PC-3 (cell line): ENCODE data around the gene TRIP6. TPM values are rescaled to one million over a fixed set of nuclear protein-coding genes. Genes with fewer than 3 reads are reported as not detected.

Source experiments
- ATAC-seq: fragments of 200-7000 bp; cut with Tn5 transposase; 2 replicates; pipeline ENCODE4 v1.9.1; 2020; ENCODE audit warnings: mild to moderate bottlenecking, moderate library complexity
- BruUV-seq: library from RNA; stranded (reverse); fragments of 400-500 nt; replicated peaks from 2 replicates; lab custom pipeline; 2021; lab: Mats Ljungman, UMichigan
- CTCF ChIA-PET: fragments of 300-600 bp; sonication (Branson Sonifier 250); formaldehyde crosslinking; loops from one replicate; lab custom pipeline; 2022; ENCODE audit warnings: antibody characterized with exemption; lab: Charles Lee
- POLR2A ChIA-PET: fragments of 300-600 bp; sonication (Branson Sonifier 250); formaldehyde crosslinking; loops from one replicate; lab custom pipeline; 2022; ENCODE audit warnings: antibody characterized with exemption; ENCODE audit not compliant: unreplicated experiment; lab: Charles Lee
- DNase-seq: peaks from one replicate; pipeline ENCODE4 v3.0.0-alpha.2; 2015
- H2AFZ ChIP-seq: fragments of 300-600 bp; sonication (generic); 2 replicates; pipeline ENCODE4 v1.6.0; 2016; ENCODE audit warnings: antibody characterized with exemption, low read length
- H3F3A ChIP-seq: fragments of 300-600 bp; sonication (generic); one replicate; pipeline ENCODE4 v1.6.0; 2017; ENCODE audit warnings: antibody characterized with exemption, low read length, control low read depth, mild to moderate bottlenecking; ENCODE audit not compliant: unreplicated experiment
- H3K27ac ChIP-seq: fragments of 300-600 bp; sonication (generic); 2 replicates; pipeline ENCODE4 v1.5.1; 2016; ENCODE audit warnings: mild to moderate bottlenecking, low read length
- H3K27me3 ChIP-seq: fragments of 300-600 bp; sonication (generic); 2 replicates; pipeline ENCODE4 v1.6.1; 2016; ENCODE audit warnings: low read length, mixed read lengths
- H3K36me3 ChIP-seq: fragments of 300-600 bp; sonication (generic); 2 replicates; pipeline ENCODE4 v1.6.1; 2016; ENCODE audit warnings: low read depth, mixed run types, low read length, mixed read lengths
- H3K4me1 ChIP-seq: fragments of 300-600 bp; sonication (generic); 2 replicates; pipeline ENCODE4 v1.5.1; 2016; ENCODE audit warnings: low read length; ENCODE audit not compliant: insufficient read depth
- H3K4me2 ChIP-seq: fragments of 300-600 bp; sonication (generic); 2 replicates; pipeline ENCODE4 v1.6.0; 2016; ENCODE audit warnings: low read length
- H3K4me3 ChIP-seq: fragments of 300-600 bp; sonication (generic); 2 replicates; pipeline ENCODE4 v1.5.1; 2016; ENCODE audit warnings: mild to moderate bottlenecking, low read length, mixed read lengths
- H3K79me2 ChIP-seq: fragments of 300-600 bp; sonication (generic); 2 replicates; pipeline ENCODE4 v1.6.1; 2017; ENCODE audit warnings: low read length, mixed read lengths
- H3K9ac ChIP-seq: fragments of 300-600 bp; sonication (generic); 2 replicates; pipeline ENCODE4 v1.6.0; 2016; ENCODE audit warnings: mild to moderate bottlenecking, low read length
- H3K9me2 ChIP-seq: fragments of 300-600 bp; sonication (generic); replicated peaks from 2 replicates; pipeline ENCODE4 v1.6.1; 2016; ENCODE audit warnings: mixed run types, low read length, mixed read lengths
- H3K9me3 ChIP-seq: fragments of 300-600 bp; sonication (generic); 2 replicates; pipeline ENCODE4 v1.6.1; 2016; ENCODE audit warnings: low read length, mixed read lengths
- H4K20me1 ChIP-seq: fragments of 300-600 bp; sonication (generic); 2 replicates; pipeline ENCODE4 v1.6.1; 2016; ENCODE audit warnings: low read length, mixed read lengths
- EZH2 ChIP-seq: fragments of 300-600 bp; sonication (generic); IDR thresholded peaks from one replicate; pipeline ENCODE4 v1.6.1; 2017; ENCODE audit warnings: antibody characterized with exemption, mild to moderate bottlenecking, low read length; ENCODE audit not compliant: unreplicated experiment
- EZH2phosphoT487 ChIP-seq: fragments of 300-600 bp; sonication (generic); IDR thresholded peaks from 2 replicates; pipeline ENCODE4 v1.6.1; 2018; ENCODE audit warnings: mild to moderate bottlenecking, antibody characterized with exemption, low read length, borderline replicate concordance
- intact Hi-C: fragments of 100-400 bp; cut with micrococcal nuclease; formaldehyde crosslinking; loops from 2 replicates; pipeline ENCODE4 v1.9.0; 2023
- total RNA-seq: library from RNA; depleted of rRNA; stranded (reverse); fragments of >200 nt; gene quantifications from 2 replicates; pipeline ENCODE4 v1.2.3, GENCODE V29; 2014
- TF ChIP-seq, protein P1 (sequence below): fragments of 300-600 bp; sonication (generic); conservative IDR thresholded peaks from 2 replicates; pipeline ENCODE4 v1.5.1; 2017; ENCODE audit warnings: antibody characterized with exemption, low read depth, mild to moderate bottlenecking, low read length

The TRIP6 gene
- total RNA-seq, 1 experiment from 2014 or later, result 11.3 TPM

DNA sequence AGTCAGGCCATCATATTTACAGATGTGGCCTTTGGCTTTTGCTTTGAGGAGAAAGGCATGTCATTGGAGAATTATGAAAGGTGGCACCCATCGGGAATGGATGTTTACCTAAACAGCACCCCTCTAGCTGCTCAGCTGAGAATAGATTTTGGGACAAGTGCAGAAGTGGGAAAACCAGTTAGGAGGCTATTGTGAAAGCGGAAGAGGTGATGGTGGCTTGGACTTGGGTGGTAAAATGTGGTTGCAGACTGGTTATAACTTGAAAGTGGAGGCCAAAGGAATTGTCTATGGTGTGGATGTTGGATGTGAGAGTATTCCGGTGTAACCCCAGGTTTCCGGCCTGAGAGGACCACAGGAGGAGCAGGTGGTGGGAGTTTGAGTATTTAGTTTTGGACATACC, 19.8 kb upstream of the TRIP6 start:
- TF ChIP-seq, protein P1, sequence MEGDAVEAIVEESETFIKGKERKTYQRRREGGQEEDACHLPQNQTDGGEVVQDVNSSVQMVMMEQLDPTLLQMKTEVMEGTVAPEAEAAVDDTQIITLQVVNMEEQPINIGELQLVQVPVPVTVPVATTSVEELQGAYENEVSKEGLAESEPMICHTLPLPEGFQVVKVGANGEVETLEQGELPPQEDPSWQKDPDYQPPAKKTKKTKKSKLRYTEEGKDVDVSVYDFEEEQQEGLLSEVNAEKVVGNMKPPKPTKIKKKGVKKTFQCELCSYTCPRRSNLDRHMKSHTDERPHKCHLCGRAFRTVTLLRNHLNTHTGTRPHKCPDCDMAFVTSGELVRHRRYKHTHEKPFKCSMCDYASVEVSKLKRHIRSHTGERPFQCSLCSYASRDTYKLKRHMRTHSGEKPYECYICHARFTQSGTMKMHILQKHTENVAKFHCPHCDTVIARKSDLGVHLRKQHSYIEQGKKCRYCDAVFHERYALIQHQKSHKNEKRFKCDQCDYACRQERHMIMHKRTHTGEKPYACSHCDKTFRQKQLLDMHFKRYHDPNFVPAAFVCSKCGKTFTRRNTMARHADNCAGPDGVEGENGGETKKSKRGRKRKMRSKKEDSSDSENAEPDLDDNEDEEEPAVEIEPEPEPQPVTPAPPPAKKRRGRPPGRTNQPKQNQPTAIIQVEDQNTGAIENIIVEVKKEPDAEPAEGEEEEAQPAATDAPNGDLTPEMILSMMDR, result no peak
- no peak for TF ChIP-seq EZH2
- no peak for TF ChIP-seq EZH2phosphoT487
- 0 out of 2 replicates have a peak, but pooled peaks cover 4% of the 10 kb centered on the region for H3K4me1 ChIP-seq
- ChIA-PET POLR2A (no interaction called here), CTCF (no interaction called here)
- no peaks in the 10 kb centered on the region for H3K79me2 ChIP-seq
- ATAC-seq, result no peak
- H3F3A ChIP-seq, result no peaks in the 10 kb centered on the region
- H2AFZ ChIP-seq, result no peak overlapping the region
- no peak for DNase-seq
- no TSS peak for BruUV-seq
- H3K27ac ChIP-seq, result no peak overlapping the region
- H3K4me3 ChIP-seq, result no peak overlapping the region
- H3K36me3 ChIP-seq, result no peaks in the 10 kb centered on the region
- H3K9me3 ChIP-seq, result no peaks in the 10 kb centered on the region
- no peaks in the 10 kb centered on the region for H3K9me2 ChIP-seq
- no peak overlapping the region for H3K4me2 ChIP-seq
- H4K20me1 ChIP-seq, result no peaks in the 10 kb centered on the region
- intact Hi-C loops, result no loop called here
- no peaks in the 10 kb centered on the region for H3K27me3 ChIP-seq
- no peak overlapping the region for H3K9ac ChIP-seq

DNA sequence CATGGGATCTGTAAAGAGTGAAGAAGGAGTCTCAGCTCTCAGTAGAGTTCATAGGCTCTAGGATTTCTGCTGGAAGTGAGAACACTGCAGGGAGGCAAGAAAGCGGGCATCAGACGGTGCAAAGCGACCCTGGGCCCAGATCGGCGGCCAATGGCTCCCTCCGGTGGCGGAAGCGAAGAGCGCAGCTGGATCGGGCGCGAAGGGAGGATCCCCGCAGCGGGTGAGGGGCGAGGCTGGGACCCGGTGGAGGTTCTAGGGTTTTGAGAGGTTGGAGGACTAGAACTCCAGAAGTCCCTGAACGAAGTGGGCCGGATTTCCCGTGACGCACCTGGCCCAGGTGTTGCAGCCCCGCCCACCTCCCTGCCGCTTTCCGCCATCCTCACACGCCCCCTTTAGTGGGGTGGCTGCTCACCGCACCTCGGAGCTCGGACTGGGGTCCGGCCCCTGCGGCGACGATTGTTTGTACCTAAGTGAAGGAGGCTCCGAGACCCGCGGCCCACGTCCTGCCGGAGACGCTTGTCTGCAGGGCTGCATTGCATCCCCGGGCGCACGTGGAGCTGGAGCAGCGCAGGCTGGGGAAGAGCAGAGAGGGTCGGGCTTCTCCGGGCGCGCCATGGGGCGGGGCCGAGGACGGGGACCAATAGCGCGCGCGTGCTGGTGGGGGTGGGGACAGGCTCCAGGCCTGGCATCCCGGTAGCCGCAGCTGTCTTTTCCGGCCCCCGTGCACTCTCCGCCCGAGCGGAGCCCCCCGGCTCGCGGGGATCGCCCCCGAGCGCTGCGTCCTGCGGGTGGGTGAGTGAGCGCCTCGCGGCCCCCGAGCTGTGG, 14.9 kb upstream of the TRIP6 start, which contains the start of gene SLC12A9:
Gene SLC12A9, plus strand, starts transcription at position 666 of the 825 bp plus-strand sequence. CDS start 1,485 bp downstream, outside the sequence.
- peak; percentile 85 for DNase-seq
- Histone ChIP-seq H3K27me3 (no peaks in the 10 kb centered on the region), H3K4me3 (peak within 1 kb of the TSS; percentile 96), H3K4me2 (peak within 1 kb of the TSS; percentile 90), H2AFZ (peak within 1 kb of the TSS; percentile 87), H3K79me2 (peaks cover 30% of the 10 kb centered on the region), H3K36me3 (no peaks in the 10 kb centered on the region), H4K20me1 (no peaks in the 10 kb centered on the region), H3K9me3 (no peaks in the 10 kb centered on the region), H3K4me1 (peaks cover 12% of the 10 kb centered on the region; the same call in 1 of the 2 replicates), H3K9me2 (no peaks in the 10 kb centered on the region), H3K9ac (peak within 1 kb of the TSS; percentile 86), H3K27ac (peak within 1 kb of the TSS; percentile 79), H3F3A (no peaks in the 10 kb centered on the region)
- TSS peak; percentile 85 for BruUV-seq
- ChIA-PET CTCF (interaction anchor here (0.5 to 1.8 kb wide), 9 partner anchors 20 to 220 kb away, joined by 3 to 24 read pairs (median 6); partner anchors contain the start of genes EPHB4 and POP7), POLR2A (interaction anchor here (0.5 to 1.4 kb wide), 4 partner anchors 22 to 377 kb away, joined by 4 to 8 read pairs (median 5); partner anchors contain the start of genes SRRT and UFSP1)
- intact Hi-C loops, result loop anchor here (1.0 to 10.0 kb wide), 6 partner anchors 25 to 387 kb away; partner anchors contain the start of genes EPHB4 and SPACDR
- peak; percentile 98 for ATAC-seq
- TF ChIP-seq, protein P1, result peak; percentile 91
- no peak for TF ChIP-seq EZH2phosphoT487
